HEK293 (cell line): ENCODE results near the gene MND1.
A peak's percentile ranks its signal among the peaks of the same experiment; 100 is the strongest.

ENCODE experiments used
- GLI4 ChIP-seq: fragments of 450-650 bp; formaldehyde crosslinking; IDR thresholded peaks from 2 replicates; pipeline ENCODE4 v1.5.1; 2016; ENCODE audit warnings: missing biosample characterization, missing genetic modification characterization
- IKZF3 ChIP-seq: fragments of 450-650 bp; IDR thresholded peaks from 2 replicates; pipeline ENCODE4 v1.5.0; 2018; ENCODE audit warnings: missing biosample characterization, mild to moderate bottlenecking, missing genetic modification characterization, moderate library complexity
- KLF7 ChIP-seq: fragments of 450-650 bp; formaldehyde crosslinking; IDR thresholded peaks from 2 replicates; pipeline ENCODE4 v1.5.1; 2016; ENCODE audit warnings: missing biosample characterization, missing genetic modification characterization, borderline replicate concordance
- MYNN ChIP-seq: fragments of 450-650 bp; formaldehyde crosslinking; IDR thresholded peaks from 2 replicates; pipeline ENCODE4 v1.5.1; 2016; ENCODE audit warnings: missing biosample characterization, missing genetic modification characterization, borderline replicate concordance
- SP7 ChIP-seq: fragments of 450-650 bp; formaldehyde crosslinking; IDR thresholded peaks from 2 replicates; pipeline ENCODE4 v1.5.1; 2016; ENCODE audit warnings: missing biosample characterization, missing genetic modification characterization
- ZFP41 ChIP-seq: fragments of 450-650 bp; formaldehyde crosslinking; IDR thresholded peaks from 2 replicates; pipeline ENCODE4 v1.5.1; 2016; ENCODE audit warnings: missing biosample characterization, missing genetic modification characterization, borderline replicate concordance
- ZNF10 ChIP-seq: fragments of 450-650 bp; formaldehyde crosslinking; IDR thresholded peaks from 2 replicates; pipeline ENCODE4 v1.5.1; 2017; ENCODE audit warnings: missing biosample characterization, missing genetic modification characterization
- ZNF138 ChIP-seq: fragments of 450-650 bp; formaldehyde crosslinking; IDR thresholded peaks from 2 replicates; pipeline ENCODE4 v1.5.1; 2016; ENCODE audit warnings: missing biosample characterization, missing genetic modification characterization, borderline replicate concordance
- ZNF155 ChIP-seq: fragments of 450-650 bp; formaldehyde crosslinking; IDR thresholded peaks from 2 replicates; pipeline ENCODE4 v1.5.1; 2016; ENCODE audit warnings: missing biosample characterization, missing genetic modification characterization
- ZNF184 ChIP-seq: fragments of 450-650 bp; IDR thresholded peaks from 2 replicates; pipeline ENCODE4 v1.5.1; 2018; ENCODE audit warnings: missing biosample characterization, mild to moderate bottlenecking, missing genetic modification characterization
- ZNF202 ChIP-seq: fragments of 450-650 bp; formaldehyde crosslinking; IDR thresholded peaks from 2 replicates; pipeline ENCODE4 v1.5.1; 2016; ENCODE audit warnings: missing biosample characterization, missing genetic modification characterization, borderline replicate concordance
- ZNF211 ChIP-seq: fragments of 450-650 bp; formaldehyde crosslinking; IDR thresholded peaks from 2 replicates; pipeline ENCODE4 v1.5.1; 2016; ENCODE audit warnings: low read depth, missing biosample characterization, missing genetic modification characterization
- ZNF221 ChIP-seq: fragments of 450-650 bp; formaldehyde crosslinking; IDR thresholded peaks from 2 replicates; pipeline ENCODE4 v1.5.1; 2017; ENCODE audit warnings: missing biosample characterization, missing genetic modification characterization, borderline replicate concordance
- ZNF248 ChIP-seq: fragments of 450-650 bp; formaldehyde crosslinking; IDR thresholded peaks from 2 replicates; pipeline ENCODE4 v1.5.1; 2017; ENCODE audit warnings: missing biosample characterization, missing genetic modification characterization
- ZNF302 ChIP-seq: fragments of 450-650 bp; formaldehyde crosslinking; IDR thresholded peaks from 2 replicates; pipeline ENCODE4 v1.5.1; 2016; ENCODE audit warnings: missing biosample characterization, missing genetic modification characterization, low read depth
- ZNF350 ChIP-seq: fragments of 450-650 bp; formaldehyde crosslinking; IDR thresholded peaks from 2 replicates; pipeline ENCODE4 v1.5.0; 2017; ENCODE audit warnings: missing biosample characterization, mild to moderate bottlenecking, missing genetic modification characterization
- ZNF423 ChIP-seq: fragments of 450-650 bp; formaldehyde crosslinking; IDR thresholded peaks from 2 replicates; pipeline ENCODE4 v1.5.1; 2016; ENCODE audit warnings: missing biosample characterization, missing genetic modification characterization
- ZNF558 ChIP-seq: fragments of 450-650 bp; formaldehyde crosslinking; IDR thresholded peaks from 2 replicates; pipeline ENCODE4 v1.5.1; 2016; ENCODE audit warnings: missing biosample characterization, missing genetic modification characterization
- ZNF585B ChIP-seq: fragments of 450-650 bp; formaldehyde crosslinking; IDR thresholded peaks from 2 replicates; pipeline ENCODE4 v1.5.1; 2016; ENCODE audit warnings: missing biosample characterization, missing genetic modification characterization
- ZNF621 ChIP-seq: fragments of 450-650 bp; formaldehyde crosslinking; IDR thresholded peaks from 2 replicates; pipeline ENCODE4 v1.5.1; 2017; ENCODE audit warnings: missing biosample characterization, missing genetic modification characterization
- ZNF777 ChIP-seq: fragments of 450-650 bp; formaldehyde crosslinking; IDR thresholded peaks from 2 replicates; pipeline ENCODE4 v1.5.1; 2017; ENCODE audit warnings: missing biosample characterization, missing genetic modification characterization, borderline replicate concordance
- ZNF785 ChIP-seq: fragments of 450-650 bp; formaldehyde crosslinking; IDR thresholded peaks from 2 replicates; pipeline ENCODE4 v1.5.1; 2016; ENCODE audit warnings: missing biosample characterization, missing genetic modification characterization
- ZNF791 ChIP-seq: fragments of 450-650 bp; formaldehyde crosslinking; IDR thresholded peaks from 2 replicates; pipeline ENCODE4 v1.5.1; 2016; ENCODE audit warnings: missing biosample characterization, missing genetic modification characterization
- ZXDB ChIP-seq: fragments of 450-650 bp; formaldehyde crosslinking; IDR thresholded peaks from 2 replicates; pipeline ENCODE4 v1.5.1; 2016; ENCODE audit warnings: missing biosample characterization, missing genetic modification characterization
- TF ChIP-seq, protein P1 (sequence below): fragments of 450-650 bp; formaldehyde crosslinking; IDR thresholded peaks from 2 replicates; pipeline ENCODE4 v1.5.1; 2017; ENCODE audit warnings: missing biosample characterization, missing genetic modification characterization
- TF ChIP-seq, protein P2 (sequence below): fragments of 450-650 bp; formaldehyde crosslinking; IDR thresholded peaks from 2 replicates; pipeline ENCODE4 v1.5.1; 2017; ENCODE audit warnings: missing biosample characterization, missing genetic modification characterization
- TF ChIP-seq, protein P3 (sequence below): fragments of 450-650 bp; formaldehyde crosslinking; conservative IDR thresholded peaks from 2 replicates; pipeline ENCODE4 v1.5.1; 2016; ENCODE audit warnings: low read depth, missing biosample characterization, missing genetic modification characterization
- TF ChIP-seq, protein P4 (sequence below): fragments of 450-650 bp; formaldehyde crosslinking; IDR thresholded peaks from 2 replicates; pipeline ENCODE4 v1.5.1; 2016; ENCODE audit warnings: missing biosample characterization, missing genetic modification characterization
- TF ChIP-seq, protein P5 (sequence below): fragments of 450-650 bp; formaldehyde crosslinking; IDR thresholded peaks from 2 replicates; pipeline ENCODE4 v1.5.1; 2016; ENCODE audit warnings: missing biosample characterization, missing genetic modification characterization

MND1 gene

DNA sequence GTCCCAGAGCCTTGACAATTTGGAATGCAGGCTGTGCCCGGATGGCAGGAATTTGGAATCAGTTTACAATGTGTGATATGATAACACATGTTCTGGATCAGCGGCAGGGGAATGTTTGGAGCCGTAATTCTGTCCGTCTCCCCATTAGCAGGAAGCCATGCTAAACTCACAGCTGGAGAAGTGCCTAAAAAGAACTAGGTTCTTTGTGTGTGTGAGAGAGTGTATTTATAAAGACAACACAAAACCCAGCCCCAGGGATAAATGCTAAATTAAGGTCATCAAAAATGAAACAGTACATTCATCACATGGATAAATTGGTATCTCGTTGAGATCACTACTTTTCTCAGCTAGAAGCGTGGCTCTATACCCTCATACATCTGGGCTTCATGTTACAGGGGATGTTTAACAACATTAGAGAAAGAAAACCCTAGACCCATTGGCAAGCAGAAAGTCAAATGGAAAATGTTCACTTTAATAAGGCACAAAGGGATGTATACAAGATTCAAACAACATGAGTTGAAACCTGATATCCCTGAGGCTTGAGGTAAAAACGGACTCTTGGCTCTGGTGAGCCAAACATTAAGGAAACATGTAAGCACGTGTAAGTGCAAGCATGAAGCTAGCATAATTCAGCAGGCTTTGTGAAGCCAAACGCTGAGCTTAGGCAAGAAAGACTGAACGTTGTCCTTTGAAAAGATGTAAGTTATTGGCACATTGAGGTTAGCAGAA lies 103.7 kb downstream of the MND1 start (continued):
- TF ChIP-seq, protein P1, sequence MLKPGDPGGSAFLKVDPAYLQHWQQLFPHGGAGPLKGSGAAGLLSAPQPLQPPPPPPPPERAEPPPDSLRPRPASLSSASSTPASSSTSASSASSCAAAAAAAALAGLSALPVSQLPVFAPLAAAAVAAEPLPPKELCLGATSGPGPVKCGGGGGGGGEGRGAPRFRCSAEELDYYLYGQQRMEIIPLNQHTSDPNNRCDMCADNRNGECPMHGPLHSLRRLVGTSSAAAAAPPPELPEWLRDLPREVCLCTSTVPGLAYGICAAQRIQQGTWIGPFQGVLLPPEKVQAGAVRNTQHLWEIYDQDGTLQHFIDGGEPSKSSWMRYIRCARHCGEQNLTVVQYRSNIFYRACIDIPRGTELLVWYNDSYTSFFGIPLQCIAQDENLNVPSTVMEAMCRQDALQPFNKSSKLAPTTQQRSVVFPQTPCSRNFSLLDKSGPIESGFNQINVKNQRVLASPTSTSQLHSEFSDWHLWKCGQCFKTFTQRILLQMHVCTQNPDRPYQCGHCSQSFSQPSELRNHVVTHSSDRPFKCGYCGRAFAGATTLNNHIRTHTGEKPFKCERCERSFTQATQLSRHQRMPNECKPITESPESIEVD (tag by site-specific recombination) = peak; percentile 85
- TF ChIP-seq ZNF350 (tag by site-specific recombination) = no peak
- no peak for TF ChIP-seq MYNN
- TF ChIP-seq, protein P2, sequence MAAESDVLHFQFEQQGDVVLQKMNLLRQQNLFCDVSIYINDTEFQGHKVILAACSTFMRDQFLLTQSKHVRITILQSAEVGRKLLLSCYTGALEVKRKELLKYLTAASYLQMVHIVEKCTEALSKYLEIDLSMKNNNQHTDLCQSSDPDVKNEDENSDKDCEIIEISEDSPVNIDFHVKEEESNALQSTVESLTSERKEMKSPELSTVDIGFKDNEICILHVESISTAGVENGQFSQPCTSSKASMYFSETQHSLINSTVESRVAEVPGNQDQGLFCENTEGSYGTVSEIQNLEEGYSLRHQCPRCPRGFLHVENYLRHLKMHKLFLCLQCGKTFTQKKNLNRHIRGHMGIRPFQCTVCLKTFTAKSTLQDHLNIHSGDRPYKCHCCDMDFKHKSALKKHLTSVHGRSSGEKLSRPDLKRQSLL = peak; percentile 62; the same call in 1 of the 2 replicates
- no peak for TF ChIP-seq ZNF138 (tag by site-specific recombination)
- TF ChIP-seq ZNF302 (tag by site-specific recombination) = no peak
- TF ChIP-seq, protein P3, sequence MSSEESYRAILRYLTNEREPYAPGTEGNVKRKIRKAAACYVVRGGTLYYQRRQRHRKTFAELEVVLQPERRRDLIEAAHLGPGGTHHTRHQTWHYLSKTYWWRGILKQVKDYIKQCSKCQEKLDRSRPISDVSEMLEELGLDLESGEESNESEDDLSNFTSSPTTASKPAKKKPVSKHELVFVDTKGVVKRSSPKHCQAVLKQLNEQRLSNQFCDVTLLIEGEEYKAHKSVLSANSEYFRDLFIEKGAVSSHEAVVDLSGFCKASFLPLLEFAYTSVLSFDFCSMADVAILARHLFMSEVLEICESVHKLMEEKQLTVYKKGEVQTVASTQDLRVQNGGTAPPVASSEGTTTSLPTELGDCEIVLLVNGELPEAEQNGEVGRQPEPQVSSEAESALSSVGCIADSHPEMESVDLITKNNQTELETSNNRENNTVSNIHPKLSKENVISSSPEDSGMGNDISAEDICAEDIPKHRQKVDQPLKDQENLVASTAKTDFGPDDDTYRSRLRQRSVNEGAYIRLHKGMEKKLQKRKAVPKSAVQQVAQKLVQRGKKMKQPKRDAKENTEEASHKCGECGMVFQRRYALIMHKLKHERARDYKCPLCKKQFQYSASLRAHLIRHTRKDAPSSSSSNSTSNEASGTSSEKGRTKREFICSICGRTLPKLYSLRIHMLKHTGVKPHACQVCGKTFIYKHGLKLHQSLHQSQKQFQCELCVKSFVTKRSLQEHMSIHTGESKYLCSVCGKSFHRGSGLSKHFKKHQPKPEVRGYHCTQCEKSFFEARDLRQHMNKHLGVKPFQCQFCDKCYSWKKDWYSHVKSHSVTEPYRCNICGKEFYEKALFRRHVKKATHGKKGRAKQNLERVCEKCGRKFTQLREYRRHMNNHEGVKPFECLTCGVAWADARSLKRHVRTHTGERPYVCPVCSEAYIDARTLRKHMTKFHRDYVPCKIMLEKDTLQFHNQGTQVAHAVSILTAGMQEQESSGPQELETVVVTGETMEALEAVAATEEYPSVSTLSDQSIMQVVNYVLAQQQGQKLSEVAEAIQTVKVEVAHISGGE = no peak
- no peak for TF ChIP-seq ZNF777
- TF ChIP-seq ZNF621 (tag by site-specific recombination) = no peak
- TF ChIP-seq SP7 (tag by site-specific recombination) = no peak
- TF ChIP-seq ZXDB (tag by site-specific recombination) = no peak
- no peak for TF ChIP-seq ZNF10 (tag by site-specific recombination)
- no peak for TF ChIP-seq KLF7 (tag by site-specific recombination)
- no peak for TF ChIP-seq IKZF3 (tag by site-specific recombination)
- TF ChIP-seq ZNF423 (tag by site-specific recombination) = no peak
- no peak for TF ChIP-seq ZNF558 (tag by site-specific recombination)
- TF ChIP-seq ZNF155 (tag by site-specific recombination) = no peak
- TF ChIP-seq ZNF791 = no peak
- no peak for TF ChIP-seq ZNF184 (tag by site-specific recombination)
- TF ChIP-seq ZNF202 = no peak
- TF ChIP-seq GLI4 (tag by site-specific recombination) = no peak
- no peak for TF ChIP-seq ZNF785 (tag by site-specific recombination)
- TF ChIP-seq ZNF211 (tag by site-specific recombination) = no peak
- TF ChIP-seq ZFP41 (tag by site-specific recombination) = no peak
- TF ChIP-seq ZNF248 = no peak
- TF ChIP-seq, protein P4, sequence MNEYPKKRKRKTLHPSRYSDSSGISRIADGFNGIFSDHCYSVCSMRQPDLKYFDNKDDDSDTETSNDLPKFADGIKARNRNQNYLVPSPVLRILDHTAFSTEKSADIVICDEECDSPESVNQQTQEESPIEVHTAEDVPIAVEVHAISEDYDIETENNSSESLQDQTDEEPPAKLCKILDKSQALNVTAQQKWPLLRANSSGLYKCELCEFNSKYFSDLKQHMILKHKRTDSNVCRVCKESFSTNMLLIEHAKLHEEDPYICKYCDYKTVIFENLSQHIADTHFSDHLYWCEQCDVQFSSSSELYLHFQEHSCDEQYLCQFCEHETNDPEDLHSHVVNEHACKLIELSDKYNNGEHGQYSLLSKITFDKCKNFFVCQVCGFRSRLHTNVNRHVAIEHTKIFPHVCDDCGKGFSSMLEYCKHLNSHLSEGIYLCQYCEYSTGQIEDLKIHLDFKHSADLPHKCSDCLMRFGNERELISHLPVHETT = no peak
- no peak for TF ChIP-seq ZNF221 (tag by site-specific recombination)
- TF ChIP-seq, protein P5, sequence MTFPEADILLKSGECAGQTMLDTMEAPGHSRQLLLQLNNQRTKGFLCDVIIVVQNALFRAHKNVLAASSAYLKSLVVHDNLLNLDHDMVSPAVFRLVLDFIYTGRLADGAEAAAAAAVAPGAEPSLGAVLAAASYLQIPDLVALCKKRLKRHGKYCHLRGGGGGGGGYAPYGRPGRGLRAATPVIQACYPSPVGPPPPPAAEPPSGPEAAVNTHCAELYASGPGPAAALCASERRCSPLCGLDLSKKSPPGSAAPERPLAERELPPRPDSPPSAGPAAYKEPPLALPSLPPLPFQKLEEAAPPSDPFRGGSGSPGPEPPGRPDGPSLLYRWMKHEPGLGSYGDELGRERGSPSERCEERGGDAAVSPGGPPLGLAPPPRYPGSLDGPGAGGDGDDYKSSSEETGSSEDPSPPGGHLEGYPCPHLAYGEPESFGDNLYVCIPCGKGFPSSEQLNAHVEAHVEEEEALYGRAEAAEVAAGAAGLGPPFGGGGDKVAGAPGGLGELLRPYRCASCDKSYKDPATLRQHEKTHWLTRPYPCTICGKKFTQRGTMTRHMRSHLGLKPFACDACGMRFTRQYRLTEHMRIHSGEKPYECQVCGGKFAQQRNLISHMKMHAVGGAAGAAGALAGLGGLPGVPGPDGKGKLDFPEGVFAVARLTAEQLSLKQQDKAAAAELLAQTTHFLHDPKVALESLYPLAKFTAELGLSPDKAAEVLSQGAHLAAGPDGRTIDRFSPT (tag by site-specific recombination) = no peak
- TF ChIP-seq ZNF585B (tag by site-specific recombination) = no peak
